SK-N-SH (cell line): ENCODE data around the gene TMEM80. TPM values are rescaled to one million over a fixed set of nuclear protein-coding genes. Genes with fewer than 3 reads are reported as not detected.

ENCODE experiments used
- CTCF ChIA-PET: fragments of 300-600, 350-600 bp; formaldehyde crosslinking; extraction: SDS; loops from one replicate; lab custom pipeline; 2021; lab: Yijun Ruan, JAX
- POLR2A ChIA-PET: fragments of 350-600 bp; sonication (Branson Sonifier 250); formaldehyde crosslinking; extraction: SDS; loops from one replicate; lab custom pipeline; 2020; ENCODE audit warnings: antibody characterized with exemption, inconsistent platforms; lab: Yijun Ruan, JAX
- DNase-seq: peaks from one replicate; pipeline ENCODE4 v3.0.0; 2012
- H2AFZ ChIP-seq: fragments of 200-600 bp; sonication (generic); 2 replicates; pipeline ENCODE4 v1.8.1; 2016; ENCODE audit warnings: antibody characterized with exemption, mild to moderate bottlenecking, low read depth
- H3F3A ChIP-seq: fragments of 200-600 bp; sonication (generic); replicated peaks from 2 replicates; pipeline ENCODE3; 2016; ENCODE audit warnings: antibody characterized with exemption, mild to moderate bottlenecking; ENCODE audit not compliant: insufficient read depth
- H3K27ac ChIP-seq, 2 experiments: fragments of 200-500 bp in 1 of 2; fragments of 200-600 bp in 1 of 2; sonication (Bioruptor generic) in 1 of 2; sonication (generic), shearing (Covaris generic) in 1 of 2; 2 replicates each; pipeline versions ENCODE4 v1.5.1 to v1.6.1; 2014 to 2016; ENCODE audit warnings: low read depth in 2 of 2, inconsistent platforms in 1 of 2, low read length in 1 of 2, mild to moderate bottlenecking in 1 of 2, mixed read lengths in 1 of 2
- H3K27me3 ChIP-seq: fragments of 200-600 bp; sonication (generic), shearing (Covaris generic); 2 replicates; pipeline ENCODE4 v1.6.1; 2016; ENCODE audit warnings: mixed run types; ENCODE audit not compliant: insufficient read depth
- H3K36me3 ChIP-seq, 2 experiments: fragments of 200-500 bp in 1 of 2; fragments of 200-600 bp in 1 of 2; sonication (Bioruptor generic) in 1 of 2; sonication (generic) in 1 of 2; replicated peaks in 1 of 2; 2 replicates each; pipeline versions ENCODE3 to v1.5.1; 2014 to 2016; ENCODE audit warnings: low read length in 1 of 2, mild to moderate bottlenecking in 1 of 2; ENCODE audit not compliant: insufficient read depth in 2 of 2, control insufficient read depth in 1 of 2
- H3K4me1 ChIP-seq, 2 experiments: fragments of 200-500 bp in 1 of 2; fragments of 200-600 bp in 1 of 2; sonication (Bioruptor generic) in 1 of 2; sonication (generic), shearing (Covaris generic) in 1 of 2; 2 replicates each; pipeline versions ENCODE4 v1.5.1 to v1.6.1; 2014 to 2016; ENCODE audit warnings: low read depth in 1 of 2, low read length in 1 of 2, mixed run types in 1 of 2; ENCODE audit not compliant: insufficient read depth in 2 of 2, control insufficient read depth in 1 of 2
- H3K4me2 ChIP-seq: fragments of 200-600 bp; sonication (generic), shearing (Covaris generic); 2 replicates; pipeline ENCODE4 v1.6.1; 2017; ENCODE audit warnings: mixed run types
- H3K4me3 ChIP-seq, 2 experiments: fragments of 200-500 bp in 1 of 2; fragments of 200-600 bp in 1 of 2; sonication (Bioruptor generic) in 1 of 2; sonication (generic), shearing (Covaris generic) in 1 of 2; 2 replicates each; pipeline versions ENCODE4 v1.5.1 to v1.8.1; 2014 to 2016; ENCODE audit warnings: low read depth in 2 of 2, inconsistent platforms in 1 of 2, low read length in 1 of 2, mild to moderate bottlenecking in 1 of 2, mixed read lengths in 1 of 2, moderate library complexity in 1 of 2
- H3K79me2 ChIP-seq: fragments of 200-600 bp; sonication (generic); 2 replicates; pipeline ENCODE4 v1.8.1; 2017; ENCODE audit warnings: mild to moderate bottlenecking; ENCODE audit not compliant: insufficient read depth
- H3K9ac ChIP-seq: fragments of 200-600 bp; sonication (generic); 2 replicates; pipeline ENCODE4 v1.6.1; 2017; ENCODE audit warnings: mixed run types
- H3K9me2 ChIP-seq: fragments of 200-600 bp; sonication (generic); 2 replicates; pipeline ENCODE4 v1.6.1; 2017; ENCODE audit warnings: mixed run types
- H3K9me3 ChIP-seq: fragments of 200-600 bp; sonication (generic); 2 replicates; pipeline ENCODE4 v1.6.1; 2017; ENCODE audit warnings: mixed run types, mild to moderate bottlenecking, moderate library complexity
- H4K20me1 ChIP-seq: fragments of 200-600 bp; sonication (generic); 2 replicates; pipeline ENCODE4 v1.6.1; 2017; ENCODE audit warnings: mild to moderate bottlenecking, mixed run types; ENCODE audit not compliant: insufficient read depth
- EP300 ChIP-seq, 2 experiments: IDR thresholded peaks; 2 replicates each; pipeline versions ENCODE4 v1.4.0 to v1.6.1; 2012; ENCODE audit warnings: borderline replicate concordance in 1 of 2, low read depth in 1 of 2, low read length in 1 of 2
- EZH2phosphoT487 ChIP-seq: fragments of 200-600 bp; sonication (generic); IDR thresholded peaks from 2 replicates; pipeline ENCODE4 v1.6.1; 2017; ENCODE audit warnings: low read depth, mixed run types, mild to moderate bottlenecking, antibody characterized with exemption, moderate library complexity, borderline replicate concordance
- GABPA ChIP-seq: IDR thresholded peaks from 2 replicates; pipeline ENCODE4 v1.4.0; 2012; ENCODE audit warnings: low read depth, mild to moderate bottlenecking
- GATA2 ChIP-seq: sonication (generic); formaldehyde crosslinking; IDR thresholded peaks from 2 replicates; pipeline ENCODE4 v1.5.0; 2020; ENCODE audit warnings: mild to moderate bottlenecking, missing genetic modification reagents
- JUND ChIP-seq: IDR thresholded peaks from 2 replicates; pipeline ENCODE4 v1.4.0; 2012
- MEF2A ChIP-seq: IDR thresholded peaks from 2 replicates; pipeline ENCODE4 v1.4.0; 2012; ENCODE audit warnings: low read depth, borderline replicate concordance
- MXI1 ChIP-seq: IDR thresholded peaks from 2 replicates; pipeline ENCODE4 v1.6.1; 2012; ENCODE audit warnings: mild to moderate bottlenecking, low read depth, low read length, improper control_type of control experiment
- NFIC ChIP-seq: IDR thresholded peaks from 2 replicates; pipeline ENCODE4 v1.4.0; 2012; ENCODE audit warnings: borderline replicate concordance
- NRF1 ChIP-seq: IDR thresholded peaks from 2 replicates; pipeline ENCODE4 v1.6.1; 2012; ENCODE audit warnings: low read depth, mild to moderate bottlenecking, low read length
- SMC3 ChIP-seq: IDR thresholded peaks from 2 replicates; pipeline ENCODE4 v1.6.1; 2012; ENCODE audit warnings: low read depth, low read length, improper control_type of control experiment
- TEAD4 ChIP-seq: IDR thresholded peaks from 2 replicates; pipeline ENCODE4 v1.4.0; 2012; ENCODE audit warnings: mild to moderate bottlenecking, borderline replicate concordance; ENCODE audit not compliant: insufficient read depth
- WGBS: methylation state at CpG from one replicate; pipeline ENCODE4 v1.1.6; 2017; ENCODE audit warnings: low lambda C conversion rate; 5-methylcytosine and 5-hydroxymethylcytosine counted together
- polyA plus RNA-seq, 3 experiments: library from polyadenylated mRNA; depleted of rRNA; stranded (reverse); fragments of >200 nt; gene quantifications; 2 replicates each; pipeline ENCODE4 v1.2.3, GENCODE V29; 2012
- TF ChIP-seq, protein P1 (sequence below): fragments of 200-600 bp; sonication (generic); IDR thresholded peaks from 2 replicates; pipeline ENCODE4 v1.6.1; 2017; ENCODE audit warnings: antibody characterized with exemption, mild to moderate bottlenecking, moderate library complexity
- TF ChIP-seq, protein P2 (sequence below): IDR thresholded peaks from 2 replicates; pipeline ENCODE4 v1.6.1; 2012; ENCODE audit warnings: mild to moderate bottlenecking, low read depth, low read length, moderate library complexity

The TMEM80 gene
- polyA plus RNA-seq, 1 of the 3 experiments (the other 2 are of a cell fraction): 40.4 TPM

DNA sequence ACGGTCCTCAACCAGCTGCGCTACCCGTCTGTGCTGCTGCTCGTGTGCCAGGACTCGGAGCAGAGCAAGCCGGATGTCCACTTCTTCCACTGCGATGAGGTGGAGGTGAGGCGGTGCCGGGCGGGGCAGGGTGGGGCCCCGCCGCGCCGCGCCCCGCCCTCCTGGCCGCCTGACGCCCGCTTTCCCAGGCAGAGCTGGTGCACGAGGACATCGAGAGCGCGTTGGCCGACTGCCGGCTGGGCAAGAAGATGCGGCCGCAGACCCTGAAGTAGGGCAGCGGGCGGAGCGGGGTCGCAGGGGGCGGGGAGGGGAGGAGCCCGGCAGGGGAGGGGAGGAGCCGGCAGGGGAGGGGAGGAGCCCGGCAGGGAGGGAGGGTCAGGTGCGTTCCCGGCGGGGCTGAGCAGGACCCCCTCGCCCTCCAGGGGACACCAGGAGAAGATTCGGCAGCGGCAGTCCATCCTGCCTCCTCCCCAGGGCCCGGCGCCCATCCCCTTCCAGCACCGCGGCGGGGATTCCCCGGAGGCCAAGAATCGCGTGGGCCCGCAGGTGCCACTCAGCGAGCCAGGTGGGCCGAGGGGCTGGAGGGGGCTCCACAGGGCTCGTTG, 25.1 kb downstream of the TMEM80 start:
- H3K27ac ChIP-seq: no peak overlapping the region
- TF ChIP-seq NFIC (no peak), SMC3 (no peak), MEF2A (no peak), JUND (no peak), NRF1 (no peak), EP300 (IDR thresholded peaks at IDR 0.05; ENCODE audit: borderline replicate concordance in 1 of 2, low read depth in 1 of 2, low read length in 1 of 2) (no peak), GABPA (no peak), TEAD4 (no peak), MXI1 (no peak), GATA2 (no peak)
- TF ChIP-seq, protein P1, sequence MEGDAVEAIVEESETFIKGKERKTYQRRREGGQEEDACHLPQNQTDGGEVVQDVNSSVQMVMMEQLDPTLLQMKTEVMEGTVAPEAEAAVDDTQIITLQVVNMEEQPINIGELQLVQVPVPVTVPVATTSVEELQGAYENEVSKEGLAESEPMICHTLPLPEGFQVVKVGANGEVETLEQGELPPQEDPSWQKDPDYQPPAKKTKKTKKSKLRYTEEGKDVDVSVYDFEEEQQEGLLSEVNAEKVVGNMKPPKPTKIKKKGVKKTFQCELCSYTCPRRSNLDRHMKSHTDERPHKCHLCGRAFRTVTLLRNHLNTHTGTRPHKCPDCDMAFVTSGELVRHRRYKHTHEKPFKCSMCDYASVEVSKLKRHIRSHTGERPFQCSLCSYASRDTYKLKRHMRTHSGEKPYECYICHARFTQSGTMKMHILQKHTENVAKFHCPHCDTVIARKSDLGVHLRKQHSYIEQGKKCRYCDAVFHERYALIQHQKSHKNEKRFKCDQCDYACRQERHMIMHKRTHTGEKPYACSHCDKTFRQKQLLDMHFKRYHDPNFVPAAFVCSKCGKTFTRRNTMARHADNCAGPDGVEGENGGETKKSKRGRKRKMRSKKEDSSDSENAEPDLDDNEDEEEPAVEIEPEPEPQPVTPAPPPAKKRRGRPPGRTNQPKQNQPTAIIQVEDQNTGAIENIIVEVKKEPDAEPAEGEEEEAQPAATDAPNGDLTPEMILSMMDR: no peak
- peaks cover 0 to 12% of the 10 kb centered on the region in 2 experiments; a peak in 1 of 4 replicates for H3K4me1 ChIP-seq
- H3K79me2 ChIP-seq: no peaks in the 10 kb centered on the region
- peak; percentile 86 for DNase-seq
- peak overlapping the region in 1 of 2 experiments; percentile 24; a peak in 1 of 4 replicates for H3K4me3 ChIP-seq
- ChIA-PET POLR2A (no interaction called here), CTCF (interaction anchor here (0.9 to 11.8 kb wide), 8 partner anchors 7 to 202 kb away, joined by 3 to 150 read pairs (median 6); partner anchors contain the start of genes DEAF1 and TMEM80)
- H3K9me2 ChIP-seq: no peaks in the 10 kb centered on the region
- H3K9me3 ChIP-seq: no peaks in the 10 kb centered on the region
- 0 out of 2 replicates have a peak overlapping the region, but pooled peaks have one; percentile 19 for H3K4me2 ChIP-seq
- peaks cover 52% of the 10 kb centered on the region for H3K27me3 ChIP-seq
- H2AFZ ChIP-seq: no peak overlapping the region
- H3K36me3 ChIP-seq: no peaks in the 10 kb centered on the region
- 18% methylated on average over 29 of the region's 53 CpGs for WGBS
- H4K20me1 ChIP-seq: no peaks in the 10 kb centered on the region
- H3K9ac ChIP-seq: no peak overlapping the region
- no peaks in the 10 kb centered on the region for H3F3A ChIP-seq

DNA sequence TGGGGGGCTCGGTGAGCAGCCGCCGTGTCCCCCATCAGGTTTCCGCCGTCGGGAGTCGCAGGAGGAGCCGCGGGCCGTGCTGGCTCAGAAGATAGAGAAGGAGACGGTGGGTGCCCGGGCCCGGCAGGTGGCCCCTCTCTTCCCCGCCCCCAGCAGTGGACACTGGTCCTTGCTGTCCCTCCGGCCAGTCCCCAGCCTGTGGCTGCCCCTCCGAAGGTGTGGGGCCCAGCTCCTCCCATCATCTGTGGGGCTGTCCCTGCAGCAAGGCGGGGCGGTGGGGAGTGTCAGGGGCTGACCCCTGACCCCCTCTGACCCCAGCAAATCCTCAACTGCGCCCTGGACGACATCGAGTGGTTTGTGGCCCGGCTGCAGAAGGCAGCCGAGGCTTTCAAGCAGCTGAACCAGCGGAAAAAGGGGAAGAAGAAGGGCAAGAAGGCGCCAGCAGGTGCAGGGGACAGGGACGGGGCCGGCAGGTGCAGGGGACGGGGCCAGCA, 25.7 kb downstream of the TMEM80 start:
- H3K4me1 ChIP-seq: peaks cover 0 to 12% of the 10 kb centered on the region in 2 experiments; a peak in 1 of 4 replicates
- no peak overlapping the region for H3K27ac ChIP-seq
- peaks cover 52% of the 10 kb centered on the region for H3K27me3 ChIP-seq
- POLR2A ChIA-PET: no interaction called here
- TF ChIP-seq MEF2A (no peak), EZH2phosphoT487 (peak; percentile 44; the same call in 1 of the 2 replicates)
- TF ChIP-seq, protein P2, sequence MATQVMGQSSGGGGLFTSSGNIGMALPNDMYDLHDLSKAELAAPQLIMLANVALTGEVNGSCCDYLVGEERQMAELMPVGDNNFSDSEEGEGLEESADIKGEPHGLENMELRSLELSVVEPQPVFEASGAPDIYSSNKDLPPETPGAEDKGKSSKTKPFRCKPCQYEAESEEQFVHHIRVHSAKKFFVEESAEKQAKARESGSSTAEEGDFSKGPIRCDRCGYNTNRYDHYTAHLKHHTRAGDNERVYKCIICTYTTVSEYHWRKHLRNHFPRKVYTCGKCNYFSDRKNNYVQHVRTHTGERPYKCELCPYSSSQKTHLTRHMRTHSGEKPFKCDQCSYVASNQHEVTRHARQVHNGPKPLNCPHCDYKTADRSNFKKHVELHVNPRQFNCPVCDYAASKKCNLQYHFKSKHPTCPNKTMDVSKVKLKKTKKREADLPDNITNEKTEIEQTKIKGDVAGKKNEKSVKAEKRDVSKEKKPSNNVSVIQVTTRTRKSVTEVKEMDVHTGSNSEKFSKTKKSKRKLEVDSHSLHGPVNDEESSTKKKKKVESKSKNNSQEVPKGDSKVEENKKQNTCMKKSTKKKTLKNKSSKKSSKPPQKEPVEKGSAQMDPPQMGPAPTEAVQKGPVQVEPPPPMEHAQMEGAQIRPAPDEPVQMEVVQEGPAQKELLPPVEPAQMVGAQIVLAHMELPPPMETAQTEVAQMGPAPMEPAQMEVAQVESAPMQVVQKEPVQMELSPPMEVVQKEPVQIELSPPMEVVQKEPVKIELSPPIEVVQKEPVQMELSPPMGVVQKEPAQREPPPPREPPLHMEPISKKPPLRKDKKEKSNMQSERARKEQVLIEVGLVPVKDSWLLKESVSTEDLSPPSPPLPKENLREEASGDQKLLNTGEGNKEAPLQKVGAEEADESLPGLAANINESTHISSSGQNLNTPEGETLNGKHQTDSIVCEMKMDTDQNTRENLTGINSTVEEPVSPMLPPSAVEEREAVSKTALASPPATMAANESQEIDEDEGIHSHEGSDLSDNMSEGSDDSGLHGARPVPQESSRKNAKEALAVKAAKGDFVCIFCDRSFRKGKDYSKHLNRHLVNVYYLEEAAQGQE: no peak
- peak overlapping the region in 1 of 2 experiments; percentile 24; a peak in 1 of 4 replicates for H3K4me3 ChIP-seq
- CTCF ChIA-PET: interaction anchor here (0.8 to 11.8 kb wide), 10 partner anchors 12 to 203 kb away, joined by 3 to 150 read pairs (median 4); partner anchors contain the start of genes DEAF1 and TMEM80
- H3F3A ChIP-seq: no peaks in the 10 kb centered on the region
- H2AFZ ChIP-seq: no peak overlapping the region
- DNase-seq: no peak
- H4K20me1 ChIP-seq: no peaks in the 10 kb centered on the region
- no peaks in the 10 kb centered on the region for H3K9me2 ChIP-seq
- H3K4me2 ChIP-seq: 0 out of 2 replicates have a peak overlapping the region, but pooled peaks have one; percentile 19
- no peaks in the 10 kb centered on the region for H3K79me2 ChIP-seq
- WGBS: 37% methylated on average over 10 of the region's 28 CpGs
- no peak overlapping the region for H3K9ac ChIP-seq
- H3K36me3 ChIP-seq: no peaks in the 10 kb centered on the region
- H3K9me3 ChIP-seq: no peaks in the 10 kb centered on the region
